GM18867 (cell line): ENCODE results near the gene KRT20.

ENCODE experiments used
- ATAC-seq: cut with Tn5 transposase; IDR thresholded peaks from one replicate; pipeline ENCODE4 v1.9.1; 2021; ENCODE audit warnings: mild to moderate bottlenecking, moderate library complexity; ENCODE audit not compliant: unreplicated experiment

Gene KRT20

DNA sequence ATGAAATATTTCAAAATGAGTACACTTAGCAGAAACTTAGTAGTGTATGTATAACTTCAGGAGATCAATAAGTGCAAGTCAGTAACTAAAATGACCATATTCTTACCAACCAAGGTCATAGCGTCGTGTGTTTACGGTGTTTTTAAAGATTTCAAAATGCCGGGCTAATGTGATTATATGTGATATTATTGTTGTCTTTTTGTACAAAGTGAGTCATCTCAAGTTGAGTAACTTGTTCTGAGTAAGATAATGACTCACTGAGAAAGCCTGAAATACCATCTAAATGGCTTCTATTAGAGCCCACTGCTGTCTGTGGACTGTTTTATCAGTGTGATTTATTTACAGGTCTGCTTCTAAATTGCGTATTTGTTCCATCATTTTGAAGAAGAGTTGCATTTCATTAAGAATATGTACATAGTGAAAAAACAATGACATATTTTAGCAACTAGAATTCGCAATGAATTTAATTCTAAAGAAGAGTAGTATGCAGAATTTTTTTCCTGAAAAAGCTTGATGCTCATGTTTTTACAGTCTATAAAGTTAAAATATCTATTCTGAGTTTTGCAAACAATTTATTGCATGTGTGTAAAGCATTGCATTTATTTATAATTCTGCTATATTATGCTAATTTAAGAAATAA, 30.7 kb downstream of the KRT20 start:
- ATAC-seq, result no peak

DNA sequence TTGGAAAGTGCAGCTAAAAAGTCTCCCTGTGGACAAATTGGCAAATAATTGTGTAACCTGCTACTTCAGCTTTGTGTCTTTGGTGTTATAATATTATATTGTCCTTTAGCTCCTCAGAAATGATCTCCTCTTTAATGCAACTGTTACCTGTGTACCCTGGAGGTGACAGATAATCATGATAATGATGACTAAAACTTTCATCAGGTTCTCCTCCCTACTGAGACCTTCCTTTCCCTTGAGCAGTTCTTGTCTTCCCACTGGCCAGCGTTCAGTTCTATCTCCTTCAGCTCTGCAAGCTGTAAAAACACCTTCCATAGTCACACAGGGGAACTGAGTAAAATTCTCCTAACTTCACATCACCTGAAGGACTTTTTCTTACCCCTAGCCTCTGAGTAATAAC, 32.7 kb downstream of the KRT20 start:
- ATAC-seq, result no peak

DNA sequence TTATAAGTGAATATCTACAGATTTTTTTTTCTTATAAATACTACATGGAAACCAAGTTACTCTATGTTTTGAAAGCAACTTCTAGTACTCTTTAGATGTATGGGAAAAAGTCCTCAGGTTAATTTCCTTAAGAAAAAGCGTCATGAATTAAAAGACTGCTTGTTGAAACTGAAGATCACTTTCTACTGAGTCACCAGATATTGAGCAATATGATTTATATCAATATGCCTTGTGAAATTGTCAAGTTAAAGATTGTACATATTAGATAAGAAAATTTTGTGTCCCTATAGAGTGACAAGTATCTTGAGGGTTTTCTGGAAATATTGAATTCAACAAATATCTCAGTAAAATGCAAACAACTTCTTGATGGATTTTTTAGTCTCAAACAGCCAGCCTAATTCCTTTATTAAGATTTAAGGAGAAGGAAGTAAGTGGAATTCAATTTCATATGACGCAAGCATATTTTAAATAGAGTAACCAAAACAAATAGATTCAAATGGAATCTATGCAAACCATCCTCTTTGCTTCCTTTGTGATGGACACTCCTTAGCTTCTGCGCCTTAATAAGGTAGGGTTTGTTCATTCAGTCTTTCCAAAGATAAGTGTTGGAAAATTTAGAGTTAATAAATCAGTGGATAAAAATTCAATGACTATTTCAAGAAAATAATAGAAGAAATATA, 34.6 kb downstream of the KRT20 start:
- ATAC-seq, result no peak

DNA sequence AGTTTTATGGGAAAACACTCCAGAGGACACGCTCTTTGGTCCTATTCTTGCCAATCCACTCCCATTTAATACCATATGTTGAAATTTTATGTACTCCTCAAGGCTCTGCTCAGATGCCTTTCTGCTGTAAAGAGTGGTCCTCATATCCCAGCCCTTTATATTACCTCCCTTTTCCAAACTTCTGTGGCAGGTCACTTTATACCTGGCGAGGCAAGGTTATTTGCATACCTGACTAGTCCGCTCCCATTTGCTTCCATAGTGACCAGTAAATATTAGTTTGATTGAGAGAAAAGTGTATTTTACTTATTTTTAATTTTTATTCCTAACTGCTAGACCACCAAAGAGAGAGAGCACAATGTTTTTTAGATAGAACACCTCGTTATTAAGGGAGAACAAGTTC, 35.3 kb downstream of the KRT20 start:
- ATAC-seq, result no peak

DNA sequence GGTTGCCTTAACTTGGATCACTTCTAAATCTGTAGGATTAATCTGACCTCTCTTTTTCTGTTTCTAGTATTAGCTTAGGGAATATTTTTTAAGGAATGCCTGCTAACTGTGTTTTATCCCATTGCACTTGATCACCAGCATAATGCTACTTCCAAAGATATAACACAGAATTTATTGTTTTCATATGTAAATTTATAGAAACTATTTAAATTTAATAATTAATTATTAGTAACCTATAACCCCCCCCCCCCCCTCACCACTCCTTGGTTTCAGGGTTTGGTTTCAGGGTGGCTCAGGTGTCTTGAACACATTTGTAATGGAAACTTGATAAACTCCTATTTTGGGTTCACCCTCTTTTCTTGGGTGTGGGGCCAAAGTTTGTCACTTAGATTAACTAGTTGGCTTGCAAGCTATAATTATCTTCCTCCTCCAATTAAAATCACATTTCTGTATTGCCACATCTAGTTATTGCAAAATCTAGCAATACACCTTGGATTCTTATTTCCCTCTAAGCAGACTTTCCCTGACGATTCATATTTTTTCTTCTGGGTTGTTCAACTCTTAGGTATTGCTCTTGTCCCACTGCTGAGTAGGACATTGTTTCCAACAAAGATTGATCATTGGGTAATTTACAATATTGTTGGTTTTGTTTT, 36.3 kb downstream of the KRT20 start:
- ATAC-seq, result no peak

DNA sequence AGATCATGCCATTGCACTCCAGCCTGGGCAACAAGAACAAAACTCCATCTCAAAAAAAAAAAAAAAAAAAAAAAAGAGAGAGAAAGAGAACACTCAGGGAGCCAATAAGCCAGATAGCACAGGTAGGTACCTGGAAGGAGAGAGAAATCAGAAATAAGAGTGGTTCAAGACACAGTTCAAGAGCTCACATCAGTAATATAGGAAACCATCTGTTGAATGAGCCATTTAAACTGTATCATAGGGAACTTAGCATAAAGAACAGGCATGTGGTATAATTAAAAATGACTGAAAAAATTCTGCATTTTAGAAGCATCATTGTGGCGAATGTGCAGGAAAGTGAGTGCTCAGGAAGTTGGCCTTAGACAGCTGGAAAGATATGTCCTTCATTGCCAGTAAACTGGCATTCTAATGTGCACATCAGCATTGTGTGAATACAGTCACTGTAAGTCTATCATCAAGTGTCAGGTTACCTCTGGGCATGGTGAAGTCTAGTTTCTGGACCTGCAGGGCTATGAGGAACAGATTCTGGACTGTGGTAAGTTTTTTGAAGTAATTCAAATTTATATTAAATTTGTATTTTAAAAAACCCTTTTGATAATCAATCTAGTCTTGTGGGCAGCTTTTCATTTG, 38.4 kb downstream of the KRT20 start:
- no peak for ATAC-seq

DNA sequence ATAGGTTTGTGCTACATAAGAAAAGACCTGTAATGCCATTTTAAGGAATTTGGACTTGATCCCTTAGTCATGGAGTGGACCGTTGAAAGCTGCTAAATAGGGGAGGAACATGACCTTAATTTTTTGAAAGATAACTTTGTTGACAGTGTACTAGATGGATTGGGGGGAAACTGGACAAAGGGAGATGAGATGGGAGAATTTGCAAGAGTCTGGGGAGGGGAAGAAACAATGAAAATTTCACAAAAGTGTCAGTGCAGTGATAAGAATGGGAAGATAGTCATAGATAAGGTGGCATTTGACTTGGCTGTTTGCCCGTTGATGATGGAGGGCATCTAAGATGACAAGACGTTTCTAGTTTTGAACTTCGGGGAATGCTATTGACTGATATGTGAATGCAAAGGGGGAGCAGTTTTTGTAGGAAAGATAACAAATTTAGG, 40.4 kb downstream of the KRT20 start:
- ATAC-seq, result no peak

DNA sequence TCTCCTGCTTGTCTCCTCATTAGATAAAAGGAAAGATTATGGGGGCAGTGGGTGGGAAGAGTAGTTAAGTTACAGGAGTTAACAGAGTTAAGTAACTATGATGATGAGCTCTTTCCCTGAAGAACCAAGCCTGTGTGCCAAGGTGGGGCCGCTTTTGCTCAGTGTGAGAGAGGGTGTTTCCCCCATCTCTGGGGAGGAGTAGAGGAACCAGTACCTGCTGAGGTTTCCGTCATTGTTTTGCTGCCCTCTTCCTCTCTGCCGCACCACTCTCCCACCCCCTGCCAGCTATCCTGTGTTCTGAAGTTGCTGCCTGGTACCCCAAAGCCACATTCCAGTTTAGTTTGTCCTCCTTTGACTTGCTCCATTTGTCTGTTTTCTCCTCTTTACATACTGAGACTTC, 41.8 kb downstream of the KRT20 start:
- ATAC-seq, result no peak

DNA sequence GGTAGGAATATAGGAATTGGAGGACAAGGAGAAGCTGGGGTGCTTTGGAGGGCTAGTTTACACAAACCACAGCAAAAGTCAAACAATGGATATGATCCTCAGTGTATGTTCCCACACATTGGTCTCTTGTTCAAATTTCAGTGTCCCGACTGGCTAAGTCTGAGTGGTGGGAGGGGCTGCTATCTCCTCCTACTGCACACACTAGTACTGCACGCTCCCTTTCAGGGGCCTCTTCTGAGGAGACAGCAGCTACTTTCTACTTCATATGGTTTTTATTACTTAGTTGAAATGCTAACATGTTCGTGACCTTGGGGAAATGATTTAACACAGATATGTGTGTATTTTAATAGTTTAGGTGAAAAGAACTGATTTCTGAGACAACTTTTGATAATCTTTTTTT, 43.8 kb downstream of the KRT20 start:
- ATAC-seq, result no peak

DNA sequence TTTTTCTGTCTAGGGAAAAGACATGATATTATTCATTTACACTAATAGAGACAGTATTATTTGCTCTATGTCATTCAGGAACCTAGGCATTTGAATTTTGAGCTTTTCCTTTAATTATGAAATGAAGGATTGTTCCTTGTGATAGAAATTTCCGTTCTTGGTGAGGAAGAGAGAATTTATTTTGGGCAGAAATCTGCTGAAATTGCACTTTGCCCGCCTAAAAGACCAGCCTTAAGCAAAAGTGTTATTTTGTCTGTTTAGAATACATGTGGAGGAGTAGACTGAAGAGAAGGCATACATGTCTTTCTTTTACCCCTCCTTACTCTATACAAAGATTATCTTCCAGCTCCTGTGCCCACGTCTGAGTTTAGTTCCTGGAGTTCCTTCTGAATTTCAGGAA, 45.8 kb downstream of the KRT20 start:
- ATAC-seq, result no peak

DNA sequence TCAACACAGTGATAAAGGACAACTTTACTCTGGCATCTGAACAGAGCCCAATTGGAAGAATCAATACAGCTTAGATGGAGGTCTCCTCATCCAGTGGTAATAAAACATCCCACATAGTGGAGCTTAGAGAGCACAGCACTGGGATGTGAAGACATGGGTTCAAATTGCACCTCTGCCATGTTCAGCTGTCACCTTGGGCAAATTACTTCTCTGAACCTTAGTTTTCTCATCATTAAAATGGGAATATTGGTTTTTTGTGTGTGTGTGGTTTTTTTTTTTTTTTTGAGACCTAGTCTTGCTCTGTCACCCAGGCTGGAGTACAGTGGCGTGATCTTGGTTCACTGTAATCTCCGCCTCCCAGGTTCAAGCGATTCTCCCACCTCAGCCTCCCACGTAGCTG, 49.0 kb downstream of the KRT20 start:
- no peak for ATAC-seq

DNA sequence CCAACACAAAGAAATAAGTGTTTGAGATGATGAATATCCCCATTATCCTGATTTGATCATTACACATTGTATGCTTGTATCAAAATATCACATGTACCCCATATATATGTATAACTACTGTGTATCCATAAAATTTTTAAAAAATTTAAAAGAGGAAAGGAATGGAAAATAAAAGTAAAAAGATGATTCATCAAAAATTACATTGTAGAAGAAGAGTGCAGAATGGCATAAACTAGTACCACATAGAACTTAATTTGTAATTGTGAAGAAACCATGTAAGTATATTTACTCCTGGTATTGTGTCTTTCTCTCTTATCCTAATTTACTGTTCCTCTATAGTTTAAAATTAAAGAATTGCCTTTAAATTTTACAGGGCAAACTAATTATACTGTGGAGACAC, 51.2 kb downstream of the KRT20 start:
- no peak for ATAC-seq

DNA sequence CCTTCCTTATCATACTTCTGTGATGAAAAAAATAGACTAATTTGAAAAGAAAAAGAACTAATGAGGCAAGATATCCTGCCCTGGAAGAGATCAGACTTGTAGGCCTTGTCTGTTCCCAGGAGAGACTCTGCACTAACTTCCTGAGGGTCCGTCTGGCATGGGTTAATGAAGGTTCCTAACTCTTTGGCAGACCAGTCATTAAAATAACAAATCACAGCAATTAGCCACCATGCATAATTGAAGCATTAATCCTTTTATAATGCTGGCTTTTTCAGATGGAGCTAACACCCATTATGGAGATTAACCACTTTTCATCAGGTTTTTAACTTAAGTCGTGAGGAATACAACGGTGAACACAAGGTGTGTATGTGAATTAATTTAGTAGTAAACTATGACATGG, 52.2 kb downstream of the KRT20 start:
- no peak for ATAC-seq

DNA sequence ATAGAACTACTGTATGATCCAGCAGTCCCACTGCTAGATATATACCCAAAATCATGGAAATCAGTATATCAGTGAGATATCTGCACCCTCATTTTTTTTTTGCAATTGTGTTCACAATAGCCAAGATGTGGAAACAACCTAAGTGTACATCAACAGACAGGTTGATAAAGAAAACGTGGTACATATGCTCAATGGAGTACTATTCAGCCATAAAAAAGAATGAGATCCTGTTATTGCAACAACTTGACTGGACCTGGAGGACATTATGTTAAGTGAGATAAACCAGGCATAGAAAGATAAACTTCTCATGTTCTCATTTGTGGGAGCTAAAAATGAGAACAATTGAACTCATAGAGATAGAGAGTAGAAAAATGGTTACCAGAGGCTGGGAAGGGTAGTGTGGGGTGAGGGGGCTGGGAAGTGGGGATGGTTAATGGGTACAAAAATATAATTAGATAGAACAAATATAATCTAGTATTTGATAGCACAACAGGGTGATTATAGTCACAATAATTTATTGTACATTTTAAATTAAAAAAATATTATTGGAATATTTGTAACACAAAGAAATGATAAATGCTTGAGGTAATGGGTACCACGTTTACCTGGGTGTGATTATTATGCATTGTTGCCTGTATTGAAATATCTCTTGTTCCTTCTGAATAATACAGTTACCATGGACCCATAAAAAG, 54.8 kb downstream of the KRT20 start:
- no peak for ATAC-seq

DNA sequence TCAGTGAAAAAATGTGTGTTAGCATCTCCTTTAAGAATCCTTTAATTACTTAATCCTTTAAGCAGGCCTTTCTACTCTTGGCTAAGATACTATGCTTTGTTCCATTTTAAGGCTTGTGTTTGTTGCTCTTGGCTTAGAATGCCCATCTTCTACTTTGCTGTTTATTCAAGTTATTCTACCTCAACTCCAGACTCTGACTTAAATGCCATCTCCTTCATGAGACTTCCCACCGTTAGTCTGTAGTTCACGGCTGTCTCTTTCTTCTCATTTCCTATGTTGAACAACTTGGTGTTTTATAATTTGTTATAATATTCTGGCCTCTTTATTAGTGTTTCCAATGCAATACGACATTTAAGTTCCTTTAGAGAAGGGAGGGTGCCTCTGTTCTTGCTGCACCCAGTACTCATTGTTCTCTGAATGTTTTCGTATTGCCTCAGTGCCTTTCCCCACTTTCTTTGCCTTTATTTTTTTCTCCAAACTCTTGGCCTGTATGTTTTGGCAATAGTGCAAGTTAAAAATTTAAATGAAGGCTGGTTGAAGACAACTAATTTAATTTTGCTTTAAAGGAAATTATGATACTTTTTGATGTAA, 56.5 kb downstream of the KRT20 start:
- no peak for ATAC-seq

DNA sequence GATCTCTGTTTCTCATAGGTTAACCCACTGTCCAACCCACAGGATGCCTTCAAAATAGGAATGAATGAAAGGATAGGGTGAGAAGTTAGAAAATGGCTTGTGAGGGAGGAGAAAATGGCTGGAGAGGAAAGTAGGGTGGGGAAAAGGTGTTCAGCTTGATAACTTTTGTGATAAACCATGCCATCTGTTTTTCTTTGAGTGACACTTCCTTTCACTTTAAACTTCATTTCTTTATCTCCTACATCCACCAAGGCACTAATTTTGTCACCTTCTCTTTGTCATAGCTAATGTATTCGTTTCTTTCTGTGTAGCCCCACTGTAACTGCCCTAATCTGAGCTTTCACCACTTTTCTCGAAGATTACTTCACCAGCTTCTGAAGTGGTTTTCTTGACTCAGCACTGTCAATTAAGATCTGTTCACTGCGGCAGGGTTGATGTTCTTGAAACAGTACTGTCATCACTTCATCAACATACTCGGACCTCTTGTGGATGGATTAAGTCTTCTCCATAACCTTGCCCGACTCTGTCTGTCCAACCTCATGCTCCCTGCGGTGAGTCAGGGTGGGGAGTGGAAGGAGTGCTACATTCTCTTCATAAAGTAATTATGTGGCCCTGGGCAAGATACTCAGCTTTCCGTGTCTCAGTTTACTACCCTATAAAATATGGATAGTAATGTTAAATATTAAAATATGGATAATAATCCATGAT, 57.1 kb downstream of the KRT20 start:
- no peak for ATAC-seq
